Breast epithelium (tissue), 4 donors: Measurements from ENCODE around the gene CHD3. TPM values are rescaled to one million over a fixed set of nuclear protein-coding genes. Genes with fewer than 3 reads are reported as not detected.
"Not testable (repeated sequence)": the region's sequence is repeated elsewhere in the genome, so short reads cannot be mapped to it uniquely, and the experiment has no call there.

ENCODE experiments used
- DNase-seq, 2 donors: peaks; one replicate each; pipeline ENCODE4 v3.0.0-alpha.2; 2019; ENCODE audit warnings: low spot score in 2 of 2
- H3K27ac ChIP-seq, 2 donors: fragments of 200-600 bp; sonication (generic) in 1 of 2; one replicate each; pipeline ENCODE4 v1.5.1; 2016 to 2019; ENCODE audit warnings: mild to moderate bottlenecking in 1 of 2
- H3K27me3 ChIP-seq, 2 donors: fragments of 200-600 bp; sonication (generic) in 1 of 2; one replicate each; pipeline versions ENCODE4 v1.5.1 to v1.6.0; 2017 to 2019; ENCODE audit warnings: control low read depth in 1 of 2, mild to moderate bottlenecking in 1 of 2
- H3K36me3 ChIP-seq: fragments of 200-600 bp; one replicate; pipeline ENCODE4 v1.5.1; 2019
- H3K4me1 ChIP-seq, 2 donors: fragments of 200-600 bp; sonication (generic); one replicate each; pipeline ENCODE4 v1.5.1; 2016 to 2019; ENCODE audit warnings: control low read depth in 1 of 2
- H3K4me3 ChIP-seq, 3 donors: fragments of 200-600 bp; sonication (generic); 1 replicate in 2 of 3; 2 replicates in 1 of 3; pipeline ENCODE4 v1.5.1; 2016 to 2019; ENCODE audit warnings: mild to moderate bottlenecking in 3 of 3, moderate library complexity in 2 of 3
- H3K9me3 ChIP-seq, 2 donors: fragments of 200-600 bp; sonication (generic) in 1 of 2; one replicate each; pipeline ENCODE4 v1.5.1; 2016 to 2019; ENCODE audit warnings: control low read depth in 1 of 2
- POLR2A ChIP-seq: fragments of 450-650 bp; IDR thresholded peaks from one replicate; pipeline ENCODE4 v1.6.1; 2016; ENCODE audit warnings: antibody characterized with exemption, mild to moderate bottlenecking, moderate library complexity
- POLR2AphosphoS5 ChIP-seq, 3 donors: sonication (generic); formaldehyde crosslinking; IDR thresholded peaks; one replicate each; pipeline ENCODE4 v1.6.1; 2017; ENCODE audit warnings: antibody characterized with exemption in 3 of 3
- intact Hi-C: fragments of 100-400 bp; cut with DNase I; formaldehyde crosslinking; loops from one replicate; pipeline ENCODE4 v1.15.1; 2023; ENCODE audit warnings: low total_unique reads
- total RNA-seq, 3 donors: library from RNA; depleted of rRNA; stranded (reverse); fragments of >200 nt; gene quantifications; one replicate each; pipeline ENCODE4 v1.1.0, GENCODE V29; 2016
- TF ChIP-seq, protein P1 (sequence below), 3 donors: fragments of 450-650 bp; IDR thresholded peaks; one replicate each; pipeline ENCODE4 v1.5.1; 2016 to 2017; ENCODE audit warnings: antibody characterized with exemption in 3 of 3, mild to moderate bottlenecking in 3 of 3, moderate library complexity in 3 of 3

The CHD3 gene
- total RNA-seq, 3 donors from 2014 or later, result 47.5 to 99.0 (median 90.0) TPM

DNA sequence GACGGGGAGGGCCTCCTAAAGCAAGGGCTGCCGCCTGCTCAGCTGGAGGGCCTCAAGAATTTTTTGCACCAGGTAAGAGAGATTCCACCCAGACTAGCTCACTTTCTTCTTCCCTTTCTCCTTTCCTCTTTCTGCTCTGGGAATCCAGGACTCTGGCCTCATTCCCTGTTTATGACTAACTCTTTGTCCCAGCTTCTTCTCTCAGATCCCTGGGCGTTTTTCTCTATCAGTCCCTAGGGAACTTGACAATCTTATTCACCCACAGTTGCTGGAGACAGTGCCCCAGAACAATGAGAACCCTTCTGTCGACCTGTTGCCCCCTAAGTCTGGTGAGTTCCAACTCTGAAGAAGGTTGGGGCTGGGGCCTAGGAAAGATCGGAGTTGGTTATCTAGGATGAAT lies 59.1 kb downstream of the CHD3 start:
- H3K4me3 ChIP-seq, result no peak overlapping the region
- H3K4me1 ChIP-seq, result no peaks in the 10 kb centered on the region
- H3K27ac ChIP-seq, result no peak overlapping the region
- no peaks in the 10 kb centered on the region for H3K27me3 ChIP-seq
- DNase-seq, result no peak
- H3K36me3 ChIP-seq, result peaks cover 11% of the 10 kb centered on the region
- intact Hi-C loops, result no loop called here
- no peaks in the 10 kb centered on the region for H3K9me3 ChIP-seq
- TF ChIP-seq POLR2AphosphoS5 (IDR thresholded peaks at IDR 0.05) (no peak), POLR2A (no peak)
- TF ChIP-seq, protein P1, sequence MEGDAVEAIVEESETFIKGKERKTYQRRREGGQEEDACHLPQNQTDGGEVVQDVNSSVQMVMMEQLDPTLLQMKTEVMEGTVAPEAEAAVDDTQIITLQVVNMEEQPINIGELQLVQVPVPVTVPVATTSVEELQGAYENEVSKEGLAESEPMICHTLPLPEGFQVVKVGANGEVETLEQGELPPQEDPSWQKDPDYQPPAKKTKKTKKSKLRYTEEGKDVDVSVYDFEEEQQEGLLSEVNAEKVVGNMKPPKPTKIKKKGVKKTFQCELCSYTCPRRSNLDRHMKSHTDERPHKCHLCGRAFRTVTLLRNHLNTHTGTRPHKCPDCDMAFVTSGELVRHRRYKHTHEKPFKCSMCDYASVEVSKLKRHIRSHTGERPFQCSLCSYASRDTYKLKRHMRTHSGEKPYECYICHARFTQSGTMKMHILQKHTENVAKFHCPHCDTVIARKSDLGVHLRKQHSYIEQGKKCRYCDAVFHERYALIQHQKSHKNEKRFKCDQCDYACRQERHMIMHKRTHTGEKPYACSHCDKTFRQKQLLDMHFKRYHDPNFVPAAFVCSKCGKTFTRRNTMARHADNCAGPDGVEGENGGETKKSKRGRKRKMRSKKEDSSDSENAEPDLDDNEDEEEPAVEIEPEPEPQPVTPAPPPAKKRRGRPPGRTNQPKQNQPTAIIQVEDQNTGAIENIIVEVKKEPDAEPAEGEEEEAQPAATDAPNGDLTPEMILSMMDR (IDR thresholded peaks at IDR 0.05), result no peak

GRCh38 chr17:7950578-7950977 lies 62.0 kb downstream of the CHD3 start:
- DNase-seq, result no peak
- Histone ChIP-seq H3K4me1 (no peaks in the 10 kb centered on the region), H3K9me3 (no peaks in the 10 kb centered on the region), H3K4me3 (no peak overlapping the region), H3K27me3 (no peaks in the 10 kb centered on the region), H3K36me3 (no peaks in the 10 kb centered on the region), H3K27ac (no peak overlapping the region)
- no peak for TF ChIP-seq POLR2A
- no peak for TF ChIP-seq POLR2AphosphoS5 (IDR thresholded peaks at IDR 0.05)
- TF ChIP-seq, protein P1 (IDR thresholded peaks at IDR 0.05), result no peak
- intact Hi-C loops, result no loop called here

DNA sequence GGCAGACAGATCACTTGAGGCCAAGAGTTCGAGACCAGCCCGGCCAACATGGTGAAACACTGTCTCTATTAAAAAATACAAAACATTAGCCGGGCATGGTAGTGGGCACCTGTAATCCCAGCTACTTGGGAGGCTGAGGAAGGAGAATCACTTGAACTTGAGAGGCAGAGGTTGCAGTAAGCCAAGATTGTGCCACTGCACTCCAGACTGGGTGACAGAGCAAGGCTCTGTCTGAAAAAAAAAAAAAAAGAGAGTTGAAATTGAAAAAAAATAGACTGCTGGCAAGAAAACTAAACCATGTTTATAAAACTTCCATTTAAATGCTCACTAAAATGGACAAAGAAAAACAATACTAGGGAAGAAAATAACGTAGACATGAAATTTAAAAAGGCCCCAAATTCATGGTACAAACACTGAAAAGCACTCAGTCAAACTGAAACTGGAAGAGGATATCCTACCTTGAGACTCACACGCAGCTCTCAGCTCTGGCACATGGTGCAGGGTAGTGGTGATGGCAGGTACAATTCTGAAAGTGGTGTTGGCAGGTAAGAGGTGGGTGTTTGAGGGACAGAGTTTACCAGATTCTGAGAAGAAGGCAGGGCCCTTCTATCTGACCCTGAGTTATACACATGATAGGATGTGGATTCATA lies 62.7 kb downstream of the CHD3 start:
- Histone ChIP-seq H3K36me3 (no peaks in the 10 kb centered on the region), H3K4me3 (no peak overlapping the region), H3K27me3 (no peaks in the 10 kb centered on the region), H3K27ac (no peak overlapping the region), H3K9me3 (no peaks in the 10 kb centered on the region), H3K4me1 (no peaks in the 10 kb centered on the region)
- TF ChIP-seq, protein P1 (IDR thresholded peaks at IDR 0.05), result no peak
- TF ChIP-seq POLR2A (no peak), POLR2AphosphoS5 (IDR thresholded peaks at IDR 0.05) (no peak)
- no peak for DNase-seq
- intact Hi-C loops, result no loop called here

- H3K27ac ChIP-seq, H3K4me1 ChIP-seq, DNase-seq, H3K4me3 ChIP-seq, intact Hi-C loops, H3K9me3 ChIP-seq, H3K27me3 ChIP-seq, H3K36me3 ChIP-seq: not testable (repeated sequence)
Observed at GRCh38 chr17:7953266-7953665, 64.7 kb downstream of the CHD3 start.

- Histone ChIP-seq H3K36me3 (no peaks in the 10 kb centered on the region), H3K4me3 (no peak overlapping the region), H3K27ac (no peak overlapping the region), H3K4me1 (no peaks in the 10 kb centered on the region), H3K9me3 (no peaks in the 10 kb centered on the region), H3K27me3 (no peaks in the 10 kb centered on the region)
- TF ChIP-seq, protein P1 (IDR thresholded peaks at IDR 0.05), result no peak
- TF ChIP-seq POLR2A, result no peak
- no peak for TF ChIP-seq POLR2AphosphoS5 (IDR thresholded peaks at IDR 0.05)
- intact Hi-C loops, result no loop called here
- DNase-seq, result no peak
Observed at GRCh38 chr17:7955414-7956227, 67.0 kb downstream of the CHD3 start.
